ENCODE data around the gene TMEM150A.

- TF ChIP-seq POLR2A (IDR thresholded peaks at IDR 0.05): no peak
- TF ChIP-seq CTCF (IDR thresholded peaks at IDR 0.05): no peak
- TF ChIP-seq POLR2AphosphoS5 (IDR thresholded peaks at IDR 0.05): no peak
These were observed 6.5 kb downstream of the TMEM150A start for GRCh38 chr2:85596026-85596333.

Data from transverse colon (tissue), 4 donors.